ENCODE results near the gene ENGASE. TPM values are rescaled to one million over a fixed set of nuclear protein-coding genes. Genes with fewer than 3 reads are reported as not detected.

ENGASE gene, protein sequence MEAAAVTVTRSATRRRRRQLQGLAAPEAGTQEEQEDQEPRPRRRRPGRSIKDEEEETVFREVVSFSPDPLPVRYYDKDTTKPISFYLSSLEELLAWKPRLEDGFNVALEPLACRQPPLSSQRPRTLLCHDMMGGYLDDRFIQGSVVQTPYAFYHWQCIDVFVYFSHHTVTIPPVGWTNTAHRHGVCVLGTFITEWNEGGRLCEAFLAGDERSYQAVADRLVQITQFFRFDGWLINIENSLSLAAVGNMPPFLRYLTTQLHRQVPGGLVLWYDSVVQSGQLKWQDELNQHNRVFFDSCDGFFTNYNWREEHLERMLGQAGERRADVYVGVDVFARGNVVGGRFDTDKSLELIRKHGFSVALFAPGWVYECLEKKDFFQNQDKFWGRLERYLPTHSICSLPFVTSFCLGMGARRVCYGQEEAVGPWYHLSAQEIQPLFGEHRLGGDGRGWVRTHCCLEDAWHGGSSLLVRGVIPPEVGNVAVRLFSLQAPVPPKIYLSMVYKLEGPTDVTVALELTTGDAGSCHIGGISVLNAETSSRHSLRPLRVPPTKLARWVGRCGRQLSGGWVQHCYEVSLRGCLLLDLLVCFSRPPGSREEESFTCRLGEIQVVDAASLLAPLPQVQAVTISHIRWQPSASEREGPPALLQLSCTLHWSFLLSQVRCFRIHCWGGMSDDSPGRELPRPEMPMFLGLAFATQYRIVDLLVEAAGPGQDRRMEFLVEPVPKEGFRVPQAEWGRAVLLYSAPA
- 57.1 and 58.0 TPM in 2 replicates for total RNA-seq (2022)
- Bru-seq, nascent RNA: percentile 49 among the genes with signal in this experiment
- percentile 62 among the genes with signal in this experiment for BruChase-seq, experiment 1, labeled RNA remaining after a 6-hour chase
- percentile 68 among the genes with signal in this experiment for BruChase-seq, experiment 2, labeled RNA remaining after a 2-hour chase
- long read RNA-seq, transcript ENGASE-205 (14 exons, 2,579 nt): major isoform, 6 of 20 reads
- long read RNA-seq, partial matches to known transcripts: 6 of 20 reads
- long read RNA-seq, other reads (novel, unspliced or antisense): 6 of 20 reads

DNA sequence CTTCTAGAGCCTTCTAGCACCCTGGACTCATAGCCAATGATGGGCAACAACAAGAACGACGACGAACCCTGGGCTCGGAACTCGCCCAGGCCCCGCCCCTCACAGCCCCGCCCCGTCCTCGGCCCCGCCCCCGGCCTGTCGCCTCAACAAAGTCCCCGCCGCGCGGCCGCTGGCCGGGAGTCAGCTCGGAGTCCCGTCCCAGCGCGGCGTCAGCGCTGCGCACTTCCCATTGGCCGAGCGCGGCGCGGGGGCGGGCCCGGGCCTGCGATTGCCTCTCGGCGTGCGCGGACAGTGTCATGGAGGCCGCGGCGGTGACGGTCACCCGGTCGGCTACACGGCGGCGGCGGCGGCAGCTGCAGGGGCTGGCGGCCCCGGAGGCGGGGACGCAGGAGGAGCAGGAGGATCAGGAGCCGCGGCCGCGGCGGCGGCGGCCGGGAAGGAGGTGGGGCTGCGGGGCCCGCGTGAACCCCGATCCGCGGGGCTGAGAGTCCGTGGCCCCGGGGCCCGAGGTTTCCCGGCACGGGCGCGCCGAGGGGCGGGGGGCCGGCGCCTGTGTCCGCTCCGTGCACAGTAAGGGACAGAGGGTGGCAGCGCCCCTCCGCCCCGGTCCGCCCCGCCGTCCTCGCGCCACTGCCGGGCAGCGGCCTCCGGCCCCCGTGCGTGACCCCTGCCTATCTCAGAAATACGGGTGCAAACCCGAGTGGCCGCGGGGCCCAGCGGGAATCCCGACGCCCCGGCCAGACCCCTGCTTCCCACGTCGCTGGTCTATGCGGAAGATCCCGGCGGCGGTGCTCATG, at the start of gene ENGASE:
ENGASE (plus strand) TSS at position 176 of the 797 bp plus-strand sequence; CDS start at position 297, 121 bp downstream.
- H3K4me1 Mint-ChIP-seq (ENCODE audit: low read depth, unreplicated experiment): peaks cover 10% of the 10 kb centered on the region
- H3K9me3 Mint-ChIP-seq (ENCODE audit: low read depth, unreplicated experiment): no peaks in the 10 kb centered on the region
- peak within 1 kb of the TSS; percentile 68 for H3K27ac Mint-ChIP-seq (ENCODE audit: unreplicated experiment)
- TF ChIP-seq, protein P1, sequence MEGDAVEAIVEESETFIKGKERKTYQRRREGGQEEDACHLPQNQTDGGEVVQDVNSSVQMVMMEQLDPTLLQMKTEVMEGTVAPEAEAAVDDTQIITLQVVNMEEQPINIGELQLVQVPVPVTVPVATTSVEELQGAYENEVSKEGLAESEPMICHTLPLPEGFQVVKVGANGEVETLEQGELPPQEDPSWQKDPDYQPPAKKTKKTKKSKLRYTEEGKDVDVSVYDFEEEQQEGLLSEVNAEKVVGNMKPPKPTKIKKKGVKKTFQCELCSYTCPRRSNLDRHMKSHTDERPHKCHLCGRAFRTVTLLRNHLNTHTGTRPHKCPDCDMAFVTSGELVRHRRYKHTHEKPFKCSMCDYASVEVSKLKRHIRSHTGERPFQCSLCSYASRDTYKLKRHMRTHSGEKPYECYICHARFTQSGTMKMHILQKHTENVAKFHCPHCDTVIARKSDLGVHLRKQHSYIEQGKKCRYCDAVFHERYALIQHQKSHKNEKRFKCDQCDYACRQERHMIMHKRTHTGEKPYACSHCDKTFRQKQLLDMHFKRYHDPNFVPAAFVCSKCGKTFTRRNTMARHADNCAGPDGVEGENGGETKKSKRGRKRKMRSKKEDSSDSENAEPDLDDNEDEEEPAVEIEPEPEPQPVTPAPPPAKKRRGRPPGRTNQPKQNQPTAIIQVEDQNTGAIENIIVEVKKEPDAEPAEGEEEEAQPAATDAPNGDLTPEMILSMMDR (IDR thresholded peaks at IDR 0.05; ENCODE audit: unreplicated experiment): no peak
- intact Hi-C loops (cut with micrococcal nuclease; ENCODE audit: unreplicated experiment): no loop called here
- BruUV-seq (replicated peaks): no TSS peak
- peaks cover 7% of the 10 kb centered on the region for H3K27me3 Mint-ChIP-seq (ENCODE audit: unreplicated experiment)
- peak within 1 kb of the TSS; percentile 87 for H3K4me3 Mint-ChIP-seq (ENCODE audit: low read depth, unreplicated experiment)
- CTCF ChIA-PET: interaction anchor here (0.6 to 1.7 kb wide), 7 partner anchors 10 to 845 kb away, joined by 3 to 9 read pairs (median 4); no protein-coding TSS in a partner anchor
- peaks cover 24% of the 10 kb centered on the region for H3K36me3 Mint-ChIP-seq (ENCODE audit: insufficient read depth, unreplicated experiment)
- peak; percentile 96 for DNase-seq

DNA sequence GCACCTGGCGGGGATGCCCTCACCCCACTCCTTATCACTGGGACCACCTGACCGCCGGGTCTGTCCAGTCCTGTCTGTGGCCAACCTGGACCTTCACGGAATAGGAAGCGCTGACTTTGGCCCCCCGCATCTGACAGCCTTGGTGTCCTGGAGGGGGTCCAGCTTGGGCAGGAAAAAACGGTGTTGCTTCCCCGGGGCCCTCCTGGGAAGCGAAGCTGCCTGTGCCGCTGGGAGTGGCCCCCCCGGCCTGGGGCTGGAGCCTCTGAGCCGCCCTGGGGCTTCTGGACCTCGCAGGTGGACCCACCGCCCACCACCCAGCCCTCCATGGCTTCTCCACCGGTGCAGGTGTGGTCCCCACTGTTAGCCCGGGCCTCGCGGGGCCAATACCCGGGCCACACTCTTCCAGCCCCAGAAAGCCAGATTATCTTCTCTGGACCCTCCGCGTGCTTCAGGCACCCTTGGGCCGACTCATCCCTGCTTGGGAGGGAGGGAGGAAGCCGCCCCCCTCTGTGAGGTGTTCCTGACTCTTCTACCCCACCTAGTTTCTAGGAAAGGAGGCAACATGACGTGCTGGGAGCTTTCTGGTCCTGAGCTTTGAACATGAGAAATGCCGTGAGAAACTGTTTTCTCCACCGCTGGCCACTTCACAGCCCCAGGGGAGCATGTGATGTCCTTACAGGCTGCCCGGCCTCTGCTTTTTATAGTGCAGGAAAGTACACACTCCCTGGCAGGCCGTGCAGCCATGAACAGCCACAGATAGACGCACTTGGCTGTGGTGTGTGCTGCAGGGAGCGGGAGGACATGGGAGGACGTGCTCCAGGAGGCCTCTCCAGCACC, 49.5 kb upstream of the ENGASE start:
- Mint-ChIP-seq H3K4me3 (ENCODE audit: low read depth, unreplicated experiment) (peak overlapping the region; percentile 77), H3K9me3 (ENCODE audit: low read depth, unreplicated experiment) (no peaks in the 10 kb centered on the region), H3K27ac (ENCODE audit: unreplicated experiment) (no peak overlapping the region), H3K36me3 (ENCODE audit: insufficient read depth, unreplicated experiment) (peaks cover 25% of the 10 kb centered on the region), H3K4me1 (ENCODE audit: low read depth, unreplicated experiment) (peaks cover 17% of the 10 kb centered on the region), H3K27me3 (ENCODE audit: unreplicated experiment) (peaks cover 10% of the 10 kb centered on the region)
- TF ChIP-seq, protein P1 (IDR thresholded peaks at IDR 0.05; ENCODE audit: unreplicated experiment): no peak
- intact Hi-C loops (cut with micrococcal nuclease; ENCODE audit: unreplicated experiment): no loop called here
- CTCF ChIA-PET: interaction anchor here (2.0 to 2.2 kb wide), 2 partner anchors 11 to 21 kb away, joined by 6 to 19 read pairs; no protein-coding TSS in a partner anchor
- BruUV-seq (replicated peaks): no TSS peak
- DNase-seq: no peak

DNA sequence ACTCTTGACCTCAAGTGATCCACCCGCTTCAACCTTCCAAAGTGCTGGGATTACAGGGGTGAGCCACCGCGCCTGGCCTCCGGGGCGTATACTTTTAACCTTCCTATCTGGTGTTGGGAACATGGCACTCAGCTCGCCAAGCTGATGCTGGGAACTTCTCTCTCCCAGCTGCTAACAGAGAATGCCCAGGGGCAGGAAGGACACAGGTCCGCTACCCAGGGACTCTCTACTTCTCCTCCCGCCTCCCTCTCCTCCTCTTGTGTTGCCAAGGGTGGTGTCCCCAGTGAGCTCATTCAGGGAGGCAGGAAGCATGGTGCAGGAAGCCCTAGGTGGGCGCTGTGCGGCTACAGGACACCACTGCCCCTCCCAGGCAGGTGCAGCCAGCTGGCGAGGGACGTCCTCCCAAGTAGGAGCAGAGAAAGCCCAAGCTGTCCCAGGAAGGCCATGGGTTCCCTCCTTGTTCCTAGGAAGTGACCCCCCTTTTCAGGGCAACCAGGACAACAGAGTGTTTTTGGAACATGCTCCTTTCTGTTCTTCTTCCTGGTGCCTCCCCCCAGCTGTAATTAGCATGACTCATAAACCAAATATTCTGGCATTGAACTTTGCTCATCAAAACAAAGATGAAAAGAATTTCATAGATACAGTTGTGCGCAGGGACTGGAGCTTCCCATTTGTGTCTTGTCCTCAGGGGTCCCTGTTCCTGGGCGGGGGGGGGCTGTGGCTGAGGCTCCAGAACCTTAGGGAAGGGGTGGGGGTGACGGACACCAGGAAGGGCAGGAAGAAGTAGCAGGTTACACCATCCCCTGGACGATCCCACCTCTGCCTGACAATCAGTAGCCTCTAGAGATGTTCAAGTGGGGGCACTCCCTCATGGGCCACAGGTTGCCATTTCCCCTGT, 48.0 kb upstream of the ENGASE start:
- Mint-ChIP-seq H3K4me1 (ENCODE audit: low read depth, unreplicated experiment) (peaks cover 18% of the 10 kb centered on the region), H3K27me3 (ENCODE audit: unreplicated experiment) (peaks cover 14% of the 10 kb centered on the region), H3K4me3 (ENCODE audit: low read depth, unreplicated experiment) (peak overlapping the region; percentile 42), H3K27ac (ENCODE audit: unreplicated experiment) (peak overlapping the region; percentile 53), H3K36me3 (ENCODE audit: insufficient read depth, unreplicated experiment) (peaks cover 25% of the 10 kb centered on the region), H3K9me3 (ENCODE audit: low read depth, unreplicated experiment) (no peaks in the 10 kb centered on the region)
- peak; percentile 47 for DNase-seq
- CTCF ChIA-PET: interaction anchor here (0.6 to 2.2 kb wide), 9 partner anchors 10 to 362 kb away, joined by 3 to 19 read pairs (median 4); no protein-coding TSS in a partner anchor
- intact Hi-C loops (cut with micrococcal nuclease; ENCODE audit: unreplicated experiment): no loop called here
- no TSS peak for BruUV-seq (replicated peaks)
- TF ChIP-seq, protein P1 (IDR thresholded peaks at IDR 0.05; ENCODE audit: unreplicated experiment): no peak
